Ishikawa (cell line): Measurements from ENCODE around the gene SCYL1.

Experiments
- CEBPB ChIP-seq: IDR thresholded peaks from 2 replicates; pipeline ENCODE4 v1.6.1; 2012
- CREB1 ChIP-seq: IDR thresholded peaks from 2 replicates; pipeline ENCODE4 v1.6.1; 2012; ENCODE audit warnings: low read depth
- EGR1 ChIP-seq: IDR thresholded peaks from 2 replicates; pipeline ENCODE4 v1.6.1; 2012
- EP300 ChIP-seq: IDR thresholded peaks from 2 replicates; pipeline ENCODE4 v1.6.1; 2012; ENCODE audit warnings: borderline replicate concordance
- FOXM1 ChIP-seq: IDR thresholded peaks from 2 replicates; pipeline ENCODE4 v1.6.1; 2012; ENCODE audit warnings: low read depth, borderline replicate concordance
- MAX ChIP-seq: IDR thresholded peaks from 2 replicates; pipeline ENCODE4 v1.6.1; 2012
- NFIC ChIP-seq: IDR thresholded peaks from 2 replicates; pipeline ENCODE4 v1.6.1; 2012
- RAD21 ChIP-seq: IDR thresholded peaks from 2 replicates; pipeline ENCODE4 v1.6.1; 2012; ENCODE audit warnings: low read depth
- REST ChIP-seq: IDR thresholded peaks from 2 replicates; pipeline ENCODE4 v1.6.1; 2012; ENCODE audit warnings: low read depth, mild to moderate bottlenecking
- TAF1 ChIP-seq: IDR thresholded peaks from 2 replicates; pipeline ENCODE4 v1.6.1; 2012; ENCODE audit warnings: low read depth, mild to moderate bottlenecking
- TCF12 ChIP-seq: IDR thresholded peaks from 2 replicates; pipeline ENCODE4 v1.6.1; 2012; ENCODE audit warnings: low read depth
- TEAD4 ChIP-seq: IDR thresholded peaks from 2 replicates; pipeline ENCODE4 v1.6.1; 2012
- YY1 ChIP-seq: IDR thresholded peaks from 2 replicates; pipeline ENCODE4 v1.6.1; 2012; ENCODE audit warnings: low read depth
- ZBTB7A ChIP-seq: IDR thresholded peaks from 2 replicates; pipeline ENCODE4 v1.6.1; 2012; ENCODE audit warnings: low read depth
- TF ChIP-seq, protein P1 (sequence below): IDR thresholded peaks from 2 replicates; pipeline ENCODE4 v1.6.1; 2012

SCYL1 gene

GRCh38 chr11:65580031-65580692 is 55.3 kb downstream of the SCYL1 start:
- no peak for TF ChIP-seq YY1
- TF ChIP-seq CREB1, result no peak
- no peak for TF ChIP-seq TEAD4
- TF ChIP-seq FOXM1, result no peak
- TF ChIP-seq REST, result no peak
- TF ChIP-seq EGR1, result no peak
- TF ChIP-seq ZBTB7A, result no peak
- TF ChIP-seq RAD21, result no peak
- TF ChIP-seq CEBPB, result no peak

- TF ChIP-seq, protein P1, sequence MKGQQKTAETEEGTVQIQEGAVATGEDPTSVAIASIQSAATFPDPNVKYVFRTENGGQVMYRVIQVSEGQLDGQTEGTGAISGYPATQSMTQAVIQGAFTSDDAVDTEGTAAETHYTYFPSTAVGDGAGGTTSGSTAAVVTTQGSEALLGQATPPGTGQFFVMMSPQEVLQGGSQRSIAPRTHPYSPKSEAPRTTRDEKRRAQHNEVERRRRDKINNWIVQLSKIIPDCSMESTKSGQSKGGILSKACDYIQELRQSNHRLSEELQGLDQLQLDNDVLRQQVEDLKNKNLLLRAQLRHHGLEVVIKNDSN, result no peak
These were observed 55.9 kb downstream of the SCYL1 start for GRCh38 chr11:65580756-65581155.

- no peak for TF ChIP-seq EGR1
- TF ChIP-seq YY1, result no peak
- no peak for TF ChIP-seq TEAD4
- no peak for TF ChIP-seq ZBTB7A
- TF ChIP-seq TCF12, result no peak
- no peak for TF ChIP-seq REST
- no peak for TF ChIP-seq TAF1
- TF ChIP-seq NFIC, result no peak
These were observed 57.0 kb downstream of the SCYL1 start for GRCh38 chr11:65581928-65582327.

- TF ChIP-seq NFIC, result no peak
- TF ChIP-seq FOXM1, result no peak
- TF ChIP-seq RAD21, result no peak
- no peak for TF ChIP-seq MAX
- no peak for TF ChIP-seq TEAD4
- TF ChIP-seq TCF12, result no peak
- TF ChIP-seq CREB1, result no peak
- no peak for TF ChIP-seq YY1
- TF ChIP-seq ZBTB7A, result no peak
- no peak for TF ChIP-seq EP300
- no peak for TF ChIP-seq REST
- TF ChIP-seq EGR1, result no peak
- TF ChIP-seq TAF1, result no peak
These were observed 58.7 kb downstream of the SCYL1 start for GRCh38 chr11:65583589-65583988.

GRCh38 chr11:65584106-65584505 is 59.2 kb downstream of the SCYL1 start:
- no peak for TF ChIP-seq CEBPB
- no peak for TF ChIP-seq TAF1
- no peak for TF ChIP-seq ZBTB7A
- TF ChIP-seq EGR1, result no peak
- TF ChIP-seq TEAD4, result no peak
- no peak for TF ChIP-seq CREB1
- TF ChIP-seq FOXM1, result no peak
- no peak for TF ChIP-seq REST
- no peak for TF ChIP-seq TCF12
- TF ChIP-seq NFIC, result no peak
- TF ChIP-seq RAD21, result no peak
- TF ChIP-seq, protein P1, result no peak
- no peak for TF ChIP-seq MAX
- no peak for TF ChIP-seq YY1
- TF ChIP-seq EP300, result no peak
